Uterus (tissue), 2 donors: ENCODE data around the gene CD4.

ENCODE experiments used
- CTCF ChIP-seq, 4 experiments: fragments of 200-600 bp in 2 of 4; fragments of 450-650 bp in 2 of 4; sonication (generic) in 2 of 4; IDR thresholded peaks; one replicate each; pipeline ENCODE4 v1.5.1; 2016 to 2019; ENCODE audit warnings: antibody characterized with exemption in 4 of 4, mild to moderate bottlenecking in 2 of 4, moderate library complexity in 1 of 4
- POLR2A ChIP-seq, 2 donors: fragments of 450-650 bp; IDR thresholded peaks; one replicate each; pipeline ENCODE4 v1.6.1; 2016; ENCODE audit warnings: antibody characterized with exemption in 2 of 2, mild to moderate bottlenecking in 1 of 2, moderate library complexity in 1 of 2

- TF ChIP-seq CTCF (IDR thresholded peaks at IDR 0.05) = no peak
- TF ChIP-seq POLR2A (IDR thresholded peaks at IDR 0.05) = no peak
Observed at GRCh38 chr12:6849427-6849826, 60.1 kb downstream of the CD4 start.
